H9 (cell line): ENCODE measurements around the gene SV2A. TPM values are rescaled to one million over a fixed set of nuclear protein-coding genes. Genes with fewer than 3 reads are reported as not detected.

ENCODE experiments used
- DNase-seq: peaks from one replicate; pipeline ENCODE4 v3.0.0-alpha.2; 2017
- H2AFZ ChIP-seq: one replicate; pipeline ENCODE4 v1.6.1; 2013; ENCODE audit warnings: mild to moderate bottlenecking, low read length, control low read depth, moderate library complexity
- H2AK5ac ChIP-seq: 2 replicates; pipeline ENCODE4 v1.6.1; 2013; ENCODE audit warnings: low read length, control low read depth, mixed read lengths; ENCODE audit not compliant: insufficient read length
- H2BK120ac ChIP-seq: one replicate; pipeline ENCODE4 v1.6.1; 2013; ENCODE audit warnings: low read depth, mild to moderate bottlenecking, low read length, control low read depth, inconsistent platforms; ENCODE audit not compliant: poor library complexity, severe bottlenecking
- H2BK12ac ChIP-seq: 2 replicates; pipeline ENCODE4 v1.6.1; 2013; ENCODE audit warnings: low read length, control low read depth, mixed read lengths, low read depth; ENCODE audit not compliant: insufficient read length
- H2BK15ac ChIP-seq: 2 replicates; pipeline ENCODE4 v1.6.1; 2013; ENCODE audit warnings: low read depth, low read length, control low read depth
- H2BK20ac ChIP-seq: one replicate; pipeline ENCODE4 v1.6.1; 2013; ENCODE audit warnings: low read depth, mild to moderate bottlenecking, low read length, control low read depth, inconsistent platforms; ENCODE audit not compliant: poor library complexity, severe bottlenecking
- H2BK5ac ChIP-seq: 2 replicates; pipeline ENCODE4 v1.6.1; 2013; ENCODE audit warnings: low read length, control low read depth, mixed read lengths; ENCODE audit not compliant: insufficient read length
- H3K14ac ChIP-seq: 2 replicates; pipeline ENCODE4 v1.6.1; 2013; ENCODE audit warnings: low read length, control low read depth; ENCODE audit not compliant: insufficient read depth
- H3K18ac ChIP-seq: 2 replicates; pipeline ENCODE4 v1.6.1; 2013; ENCODE audit warnings: low read depth, mild to moderate bottlenecking, mixed read lengths, low read length, control low read depth; ENCODE audit not compliant: insufficient read length
- H3K23ac ChIP-seq: 2 replicates; pipeline ENCODE4 v1.6.1; 2013; ENCODE audit warnings: low read length, control low read depth, mixed read lengths, low read depth; ENCODE audit not compliant: insufficient read length
- H3K23me2 ChIP-seq: 2 replicates; pipeline ENCODE4 v1.6.1; 2013; ENCODE audit warnings: low read depth, mild to moderate bottlenecking, mixed read lengths, low read length, control low read depth; ENCODE audit not compliant: insufficient read length, poor library complexity, severe bottlenecking
- H3K27ac ChIP-seq: 2 replicates; pipeline ENCODE4 v1.5.1; 2013; ENCODE audit warnings: low read length, control low read depth, mixed read lengths, low read depth; ENCODE audit not compliant: insufficient read length
- H3K27me3 ChIP-seq: 2 replicates; pipeline ENCODE4 v1.6.1; 2013; ENCODE audit warnings: low read length, control low read depth, inconsistent platforms; ENCODE audit not compliant: insufficient read depth
- H3K4ac ChIP-seq: 2 replicates; pipeline ENCODE4 v1.6.1; 2013; ENCODE audit warnings: low read depth, mild to moderate bottlenecking, control low read depth, inconsistent platforms, low read length, moderate library complexity
- H3K4me1 ChIP-seq: 2 replicates; pipeline ENCODE4 v1.6.1; 2013; ENCODE audit warnings: low read length, control low read depth, inconsistent platforms; ENCODE audit not compliant: insufficient read depth
- H3K4me2 ChIP-seq: 2 replicates; pipeline ENCODE4 v1.6.1; 2013; ENCODE audit warnings: low read length, control low read depth, mixed read lengths; ENCODE audit not compliant: insufficient read length, insufficient read depth
- H3K56ac ChIP-seq: 2 replicates; pipeline ENCODE4 v1.6.1; 2013; ENCODE audit warnings: low read depth, mild to moderate bottlenecking, mixed read lengths, low read length, control low read depth; ENCODE audit not compliant: insufficient read length
- H3K79me1 ChIP-seq: 2 replicates; pipeline ENCODE4 v1.6.1; 2013; ENCODE audit warnings: low read depth, mild to moderate bottlenecking, moderate library complexity, low read length, control low read depth, inconsistent platforms; ENCODE audit not compliant: insufficient read depth, poor library complexity, severe bottlenecking
- H3K79me2 ChIP-seq: 2 replicates; pipeline ENCODE4 v1.6.1; 2013; ENCODE audit warnings: low read length, control low read depth, inconsistent platforms; ENCODE audit not compliant: insufficient read depth
- H3K9ac ChIP-seq: 2 replicates; pipeline ENCODE4 v1.6.1; 2013; ENCODE audit warnings: low read length, control low read depth, mixed read lengths; ENCODE audit not compliant: insufficient read length; ENCODE audit errors: extremely low read depth
- H3K9me3 ChIP-seq: one replicate; pipeline ENCODE4 v1.6.1; 2013; ENCODE audit warnings: low read depth, low read length, inconsistent platforms; ENCODE audit not compliant: control insufficient read depth
- H3T11ph ChIP-seq: one replicate; pipeline ENCODE4 v1.6.1; 2013; ENCODE audit warnings: mild to moderate bottlenecking, low read length, control low read depth, inconsistent platforms
- H4K20me1 ChIP-seq: one replicate; pipeline ENCODE4 v1.6.1; 2013; ENCODE audit not compliant: control insufficient read depth, insufficient read length, insufficient read depth
- H4K5ac ChIP-seq: 2 replicates; pipeline ENCODE4 v1.6.1; 2013; ENCODE audit warnings: low read depth, mild to moderate bottlenecking, mixed read lengths, low read length, control low read depth; ENCODE audit not compliant: insufficient read length
- H4K8ac ChIP-seq: replicated peaks from 2 replicates; pipeline ENCODE4 v1.6.1; 2013; ENCODE audit warnings: low read length, control low read depth, mixed read lengths, low read depth; ENCODE audit not compliant: insufficient read length
- H4K91ac ChIP-seq: 2 replicates; pipeline ENCODE4 v1.6.1; 2013; ENCODE audit warnings: low read depth, mild to moderate bottlenecking, moderate library complexity, mixed read lengths, low read length, control low read depth; ENCODE audit not compliant: insufficient read length
- H3K27ac Mint-ChIP-seq, 3 experiments: 2 replicates in 2 of 3; 3 replicates in 1 of 3; pipeline ENCODE4 v1.8.0; 2020 to 2021; ENCODE audit warnings: mixed read lengths in 3 of 3, mild to moderate bottlenecking in 1 of 3, moderate library complexity in 1 of 3
- H3K27me3 Mint-ChIP-seq: 2 replicates; pipeline ENCODE4 v1.8.0; 2021; ENCODE audit warnings: low read depth, mild to moderate bottlenecking, moderate library complexity, mixed read lengths
- H3K36me3 Mint-ChIP-seq, 3 experiments: 2 replicates in 2 of 3; 3 replicates in 1 of 3; pipeline ENCODE4 v1.8.0; 2020 to 2021; ENCODE audit warnings: low read depth in 3 of 3, mixed read lengths in 3 of 3; ENCODE audit not compliant: insufficient read depth in 1 of 3
- H3K4me1 Mint-ChIP-seq, 2 experiments: 2 replicates each; pipeline ENCODE4 v1.8.0; 2020; ENCODE audit warnings: mixed read lengths in 2 of 2
- H3K4me3 Mint-ChIP-seq, 2 experiments: 2 replicates in 1 of 2; 3 replicates in 1 of 2; pipeline ENCODE4 v1.8.0; 2020 to 2021; ENCODE audit warnings: mild to moderate bottlenecking in 2 of 2, mixed read lengths in 2 of 2, moderate library complexity in 1 of 2
- H3K9me3 Mint-ChIP-seq, 2 experiments: 2 replicates in 1 of 2; 3 replicates in 1 of 2; pipeline ENCODE4 v1.8.0; 2020; ENCODE audit warnings: mild to moderate bottlenecking in 2 of 2, mixed read lengths in 2 of 2, moderate library complexity in 1 of 2
- CTCF ChIP-seq: fragments of 200-600 bp; sonication (generic); conservative IDR thresholded peaks from 3 replicates; pipeline ENCODE4 v1.8.0; 2021; ENCODE audit warnings: antibody characterized with exemption, mild to moderate bottlenecking
- WGBS: extraction: QIAGEN DNeasy Blood & Tissue Kit; methylation state at CpG from one replicate; pipeline ENCODE4 v1.1.7; 2013; ENCODE audit warnings: missing lambda C conversion rate, low lambda C conversion rate, mixed read lengths; ENCODE audit not compliant: insufficient read length; ENCODE audit errors: extremely low coverage; 5-methylcytosine and 5-hydroxymethylcytosine counted together
- total RNA-seq: library from RNA; stranded (reverse); gene quantifications from 2 replicates; pipeline ENCODE4 v1.2.1, GENCODE V29; 2021

The SV2A gene
- total RNA-seq, 1 experiment from 2014 or later, result 42.4 TPM

DNA sequence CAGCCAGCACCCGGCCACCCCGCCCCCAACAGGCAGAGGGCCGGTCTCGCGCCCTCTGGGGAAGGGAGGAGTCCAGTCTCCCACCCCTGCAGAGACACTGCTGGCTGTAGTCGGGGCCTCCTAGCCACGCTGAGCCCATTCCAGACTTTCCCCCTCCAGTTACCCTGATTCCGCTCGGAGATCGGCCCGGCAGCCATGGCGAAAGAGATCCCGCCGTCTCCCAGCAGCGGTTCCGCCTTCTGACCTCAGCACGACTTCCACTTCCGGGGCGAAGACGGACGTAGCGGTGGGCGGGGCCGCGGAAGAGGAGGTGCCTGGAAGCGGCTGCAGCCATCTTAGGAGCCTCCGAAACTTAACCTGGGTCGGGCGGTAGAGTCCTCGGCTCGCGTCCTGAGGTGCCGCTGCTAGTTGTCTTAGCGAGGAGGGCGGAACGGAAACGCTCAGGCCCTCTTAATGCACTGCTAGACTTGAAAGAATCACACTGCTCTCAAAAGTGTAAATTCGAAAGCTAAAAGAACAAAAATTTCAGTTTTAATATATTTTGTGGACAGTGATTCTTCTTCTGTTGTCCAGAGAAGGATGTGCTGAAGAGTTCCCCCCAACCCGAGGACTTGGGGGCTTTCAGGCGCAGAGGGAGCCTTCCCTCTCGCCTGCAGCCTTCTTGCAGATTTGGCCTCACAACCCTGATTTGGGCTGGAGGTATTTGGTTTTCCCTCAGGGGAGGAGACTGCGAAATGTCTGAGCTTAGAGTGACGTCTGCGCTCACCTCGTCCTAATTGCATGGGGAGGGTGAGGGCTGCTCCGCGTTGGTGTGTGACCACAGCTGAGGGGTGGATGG, 10.1 kb upstream of the SV2A start, which contains the start of gene SF3B4:
Gene SF3B4 (minus strand): TSS at position 241 of the 838 bp plus-strand sequence. CDS start 44 bp downstream, at position 197.
- Histone ChIP-seq H2BK120ac (peak within 1 kb of the TSS; percentile 24), H3K4me2 (peak within 1 kb of the TSS; percentile 96), H4K5ac (no peak within 1 kb of the TSS), H3K14ac (peak within 1 kb of the TSS; percentile 91), H4K20me1 (no peaks in the 10 kb centered on the region), H2BK15ac (no peak within 1 kb of the TSS), H4K91ac (no peak within 1 kb of the TSS), H3K4ac (no peak within 1 kb of the TSS; the same call in 1 of the 2 replicates), H3K79me2 (peaks cover 8% of the 10 kb centered on the region; the same call in 1 of the 2 replicates), H3K27ac (peak within 1 kb of the TSS; percentile 91), H3K56ac (no peak within 1 kb of the TSS), H2AK5ac (no peak within 1 kb of the TSS), H3K23me2 (peaks cover 11% of the 10 kb centered on the region), H3K79me1 (peaks cover 11% of the 10 kb centered on the region), H3K27me3 (no peaks in the 10 kb centered on the region), H2AFZ (no peak within 1 kb of the TSS), H3K4me1 (peaks cover 2% of the 10 kb centered on the region; the same call in 1 of the 2 replicates), H2BK20ac (no peak within 1 kb of the TSS), H3K9ac (peak within 1 kb of the TSS; percentile 92), H2BK12ac (no peak within 1 kb of the TSS), H3K23ac (no peak within 1 kb of the TSS), H3K9me3 (no peaks in the 10 kb centered on the region), H3T11ph (peak within 1 kb of the TSS; percentile 40), H2BK5ac (peak within 1 kb of the TSS; percentile 55), H3K18ac (peak within 1 kb of the TSS; percentile 89), H4K8ac (no peak within 1 kb of the TSS)
- TF ChIP-seq CTCF, result no peak
- peak within 1 kb of the TSS; percentile 97 to 100 for H3K4me3 Mint-ChIP-seq
- peaks cover 19 to 26% of the 10 kb centered on the region in 2 experiments for H3K4me1 Mint-ChIP-seq
- H3K9me3 Mint-ChIP-seq, result no peaks in the 10 kb centered on the region; a peak in 1 of 5 replicates
- H3K36me3 Mint-ChIP-seq, result peaks cover 33 to 44% (median 43%) of the 10 kb centered on the region in 3 experiments
- DNase-seq, result peak; percentile 95
- no peaks in the 10 kb centered on the region for H3K27me3 Mint-ChIP-seq
- H3K27ac Mint-ChIP-seq, result peak within 1 kb of the TSS; percentile 97 to 99 (median 99)
- WGBS, result no CpG with 5 or more reads among the region's 47 CpGs
